Endothelial cell of umbilical vein (primary cell): Measurements from ENCODE around the gene ANKS1A.

Source experiments
- CTCF ChIP-seq, 2 donors: IDR thresholded peaks; 1 replicate in 1 of 2; 2 replicates in 1 of 2; pipeline ENCODE4 v1.5.1; 2011; ENCODE audit warnings: low read length in 2 of 2, mild to moderate bottlenecking in 2 of 2, moderate library complexity in 2 of 2, control low read depth in 1 of 2, inconsistent platforms in 1 of 2, low read depth in 1 of 2; ENCODE audit not compliant: insufficient read depth in 1 of 2; ENCODE audit errors: extremely low read depth in 1 of 2
- EZH2 ChIP-seq: IDR thresholded peaks from 2 replicates; pipeline ENCODE4 v1.6.1; 2012; ENCODE audit warnings: borderline replicate concordance, low read depth, mild to moderate bottlenecking, moderate library complexity, low read length, inconsistent platforms; ENCODE audit not compliant: severe bottlenecking
- JUN ChIP-seq: IDR thresholded peaks from 2 replicates; pipeline ENCODE4 v1.6.1; 2011; ENCODE audit warnings: borderline replicate concordance, low read depth; ENCODE audit not compliant: insufficient read length, insufficient read depth
- MAX ChIP-seq: IDR thresholded peaks from 2 replicates; pipeline ENCODE4 v1.6.1; 2011; ENCODE audit not compliant: insufficient read depth, insufficient read length

- TF ChIP-seq CTCF (IDR thresholded peaks at IDR 0.05; ENCODE audit: extremely low read depth in 1 of 2, insufficient read depth in 1 of 2, low read depth in 1 of 2, low read length in 2 of 2) (no peak), JUN (no peak), MAX (no peak), EZH2 (no peak)
Observed at GRCh38 chr6:35035481-35036030, 146.5 kb downstream of the ANKS1A start.
